GM12878 (cell line): ENCODE results near the gene CORO2B. TPM values are rescaled to one million over a fixed set of nuclear protein-coding genes. Genes with fewer than 3 reads are reported as not detected.

Experiments
- ATAC-seq: fragments of 200-7000 bp; cut with Tn5 transposase; 3 replicates; pipeline ENCODE4 v1.9.1; 2020; ENCODE audit warnings: mild to moderate bottlenecking, moderate library complexity
- BruUV-seq: library from RNA; stranded (reverse); fragments of 400-500 nt; replicated peaks from 2 replicates; lab custom pipeline; 2021; lab: Mats Ljungman, UMichigan
- CTCF ChIA-PET: fragments of 300-600 bp; sonication (Branson Sonifier 250); formaldehyde crosslinking; extraction: SDS; loops from one replicate; lab custom pipeline; 2021; ENCODE audit warnings: inconsistent platforms; lab: Yijun Ruan, JAX
- POLR2A ChIA-PET: fragments of 350-600 bp; formaldehyde crosslinking; extraction: SDS; loops from one replicate; lab custom pipeline; 2021; ENCODE audit warnings: inconsistent platforms; lab: Charles Lee
- RAD21 ChIA-PET: fragments of 300-600 bp; sonication (Branson Sonifier 250); formaldehyde crosslinking; loops from one replicate; lab custom pipeline; 2023; ENCODE audit warnings: antibody characterized with exemption; ENCODE audit not compliant: unreplicated experiment; lab: Charles Lee
- SMC1A ChIA-PET: fragments of 300-600 bp; sonication (Branson Sonifier 250); formaldehyde crosslinking; loops from one replicate; lab custom pipeline; 2023; ENCODE audit not compliant: unreplicated experiment, uncharacterized antibody; lab: Charles Lee
- DNase-seq: peaks from one replicate; pipeline ENCODE4 v3.0.0-alpha.2; 2011; ENCODE audit warnings: low read depth, low spot score
- FAIRE-seq: peaks from 3 replicates; lab custom pipeline; 2011; peaks lifted over from hg19 to GRCh38; lab: Jason Lieb, UNC
- H2AFZ ChIP-seq: 2 replicates; pipeline ENCODE4 v1.6.0; 2011; ENCODE audit warnings: low read depth, low read length, control low read depth; ENCODE audit not compliant: control insufficient read depth
- H3K27ac ChIP-seq: 2 replicates; pipeline ENCODE4 v1.5.1; 2011; ENCODE audit warnings: control low read depth; ENCODE audit not compliant: control insufficient read depth, insufficient read depth
- H3K27me3 ChIP-seq, 2 experiments: replicated peaks in 1 of 2; 2 replicates each; pipeline versions ENCODE4 v1.6.0 to v1.6.1; 2011; ENCODE audit warnings: low read length in 1 of 2; ENCODE audit not compliant: control insufficient read depth in 2 of 2, insufficient read depth in 2 of 2
- H3K36me3 ChIP-seq, 2 experiments: 2 replicates each; pipeline ENCODE4 v1.5.1; 2011; ENCODE audit warnings: low read length in 1 of 2; ENCODE audit not compliant: control insufficient read depth in 2 of 2, insufficient read depth in 2 of 2
- H3K4me1 ChIP-seq: 2 replicates; pipeline ENCODE4 v1.6.1; 2011; ENCODE audit warnings: mild to moderate bottlenecking, low read length, moderate library complexity, mixed read lengths; ENCODE audit not compliant: control insufficient read depth, insufficient read depth
- H3K4me2 ChIP-seq: 2 replicates; pipeline ENCODE4 v1.6.0; 2011; ENCODE audit warnings: control low read depth; ENCODE audit not compliant: control insufficient read depth, insufficient read depth
- H3K4me3 ChIP-seq: fragments of 200-600 bp; sonication (generic); 2 replicates; pipeline ENCODE4 v1.5.1; 2016
- H3K79me2 ChIP-seq: 2 replicates; pipeline ENCODE4 v1.6.0; 2011; ENCODE audit warnings: low read length; ENCODE audit not compliant: control insufficient read depth, insufficient read depth
- H3K9ac ChIP-seq: 2 replicates; pipeline ENCODE4 v1.8.0; 2011; ENCODE audit warnings: low read length, control low read depth, mixed read lengths; ENCODE audit not compliant: control insufficient read depth, insufficient read depth
- H3K9me3 ChIP-seq: replicated peaks from 3 replicates; pipeline ENCODE4 v1.5.1; 2011; ENCODE audit warnings: mild to moderate bottlenecking, low read length; ENCODE audit not compliant: control insufficient read depth, insufficient read depth
- H4K20me1 ChIP-seq: 2 replicates; pipeline ENCODE4 v1.6.0; 2011; ENCODE audit not compliant: control insufficient read depth, insufficient read depth
- BMI1 ChIP-seq: fragments of 450-650 bp; IDR thresholded peaks from 2 replicates; pipeline ENCODE4 v1.6.1; 2016; ENCODE audit warnings: mild to moderate bottlenecking, moderate library complexity, borderline replicate concordance
- HCFC1 ChIP-seq: fragments of 150-350 bp; IDR thresholded peaks from 2 replicates; pipeline ENCODE4 v1.6.1; 2014; ENCODE audit warnings: low read length
- JUNB ChIP-seq: IDR thresholded peaks from 2 replicates; pipeline ENCODE4 v1.6.1; 2016; ENCODE audit warnings: antibody characterized with exemption, mild to moderate bottlenecking
- NFYA ChIP-seq: IDR thresholded peaks from 2 replicates; pipeline ENCODE4 v1.6.1; 2011; ENCODE audit warnings: low read depth, mild to moderate bottlenecking, low read length, improper control_type of control experiment, borderline replicate concordance
- POLR2A ChIP-seq: IDR thresholded peaks from 2 replicates; pipeline ENCODE4 v1.6.1; 2011; ENCODE audit warnings: low read depth, mild to moderate bottlenecking, low read length
- RBBP5 ChIP-seq: fragments of 200-600 bp; sonication (generic); conservative IDR thresholded peaks from 2 replicates; pipeline ENCODE4 v1.6.1; 2016
- RCOR1 ChIP-seq: conservative IDR thresholded peaks from 2 replicates; pipeline ENCODE4 v1.6.1; 2012; ENCODE audit warnings: low read depth, low read length, improper control_type of control experiment
- SIX5 ChIP-seq: IDR thresholded peaks from 2 replicates; pipeline ENCODE4 v1.6.1; 2011; ENCODE audit warnings: mild to moderate bottlenecking, low read depth, low read length, moderate library complexity; ENCODE audit not compliant: severe bottlenecking
- YY1 ChIP-seq: IDR thresholded peaks from 2 replicates; pipeline ENCODE4 v1.6.1; 2011; ENCODE audit warnings: low read depth, mild to moderate bottlenecking, low read length
- WGBS: methylation state at CpG from one replicate; pipeline ENCODE4 v1.1.6; 2016; ENCODE audit warnings: low lambda C conversion rate; ENCODE audit not compliant: insufficient replicate concordance, insufficient coverage; ENCODE audit errors: missing lambda C conversion rate; 5-methylcytosine and 5-hydroxymethylcytosine counted together
- in situ Hi-C: fragments of 300-500 bp; cut with MboI; formaldehyde crosslinking; loops from 9 replicates; pipeline ENCODE4 v1.14.3; 2018; ENCODE audit warnings: mixed read lengths
- intact Hi-C: fragments of 100-400 bp; cut with micrococcal nuclease; formaldehyde crosslinking; loops from one replicate; pipeline ENCODE4 v1.14.2; 2022; ENCODE audit not compliant: unreplicated experiment
- polyA plus RNA-seq, 11 experiments: library from polyadenylated mRNA; depleted of rRNA in 4 of 11; unstranded in 6 of 11; stranded (reverse) in 5 of 11; fragments of >200 nt; fragmentation: Nextera tagmentation in 4 of 11; fragmentation: Illumina TruSeq in 1 of 11; extraction: Ambion mirVana in 4 of 11; extraction: Trizol in 1 of 11; gene quantifications; 1 replicate in 1 of 11; 2 replicates in 10 of 11; pipeline versions ENCODE4 v1.2.1 to v1.2.3, GENCODE V29; 2011 to 2016; ENCODE audit warnings: inconsistent platforms in 2 of 11, missing spikeins in 2 of 11, low read depth in 1 of 11
- total RNA-seq, 4 experiments: library from RNA; depleted of rRNA in 3 of 4; stranded (reverse); fragments of >200 nt in 3 of 4; fragmentation: Illumina TruSeq in 1 of 4; extraction: Trizol in 1 of 4; gene quantifications; 2 replicates each; pipeline versions ENCODE4 v1.2.1 to v1.2.3, GENCODE V29; 2013 to 2021
- TF ChIP-seq, protein P1 (sequence below): fragments of 450-650 bp; IDR thresholded peaks from 2 replicates; pipeline ENCODE4 v1.6.1; 2017; ENCODE audit warnings: mild to moderate bottlenecking, moderate library complexity
- TF ChIP-seq, protein P2 (sequence below): fragments of 450-650 bp; formaldehyde crosslinking; IDR thresholded peaks from 2 replicates; pipeline ENCODE4 v1.5.0; 2022; ENCODE audit warnings: mild to moderate bottlenecking, missing genetic modification characterization

The CORO2B gene
- total and polyA plus RNA-seq, 10 of the 15 experiments (the other 5 are each of a cell fraction or from before 2014, with no cell fraction given): 0.05 to 0.73 (median 0.13) TPM; not detected in 4

DNA sequence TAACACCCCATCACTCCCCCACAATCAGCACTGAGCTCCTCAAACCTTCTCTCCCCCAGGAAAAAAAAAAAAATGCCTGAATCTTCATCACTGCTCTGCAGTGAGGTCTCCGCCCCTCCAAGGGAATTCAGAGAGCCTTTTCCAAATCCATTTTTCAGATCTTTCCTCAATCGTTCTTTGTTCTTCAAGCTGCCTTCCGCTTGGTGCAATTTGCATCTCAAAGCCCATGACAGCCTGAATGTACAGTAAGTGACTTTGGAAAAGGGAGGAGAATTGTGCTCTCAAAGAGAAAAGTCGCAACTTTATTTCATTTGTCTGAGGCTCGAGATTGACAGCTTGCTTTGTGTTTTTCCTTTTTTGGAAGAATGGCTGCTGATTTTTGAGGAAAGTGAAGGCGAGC lies 75.0 kb downstream of the CORO2B start:
- H3K79me2 ChIP-seq: no peaks in the 10 kb centered on the region
- H3K27ac ChIP-seq: no peak overlapping the region
- TF ChIP-seq HCFC1 (no peak), RCOR1 (no peak), SIX5 (no peak), RBBP5 (no peak), NFYA (no peak), POLR2A (no peak), BMI1 (no peak), YY1 (no peak), JUNB (no peak)
- TF ChIP-seq, protein P1, sequence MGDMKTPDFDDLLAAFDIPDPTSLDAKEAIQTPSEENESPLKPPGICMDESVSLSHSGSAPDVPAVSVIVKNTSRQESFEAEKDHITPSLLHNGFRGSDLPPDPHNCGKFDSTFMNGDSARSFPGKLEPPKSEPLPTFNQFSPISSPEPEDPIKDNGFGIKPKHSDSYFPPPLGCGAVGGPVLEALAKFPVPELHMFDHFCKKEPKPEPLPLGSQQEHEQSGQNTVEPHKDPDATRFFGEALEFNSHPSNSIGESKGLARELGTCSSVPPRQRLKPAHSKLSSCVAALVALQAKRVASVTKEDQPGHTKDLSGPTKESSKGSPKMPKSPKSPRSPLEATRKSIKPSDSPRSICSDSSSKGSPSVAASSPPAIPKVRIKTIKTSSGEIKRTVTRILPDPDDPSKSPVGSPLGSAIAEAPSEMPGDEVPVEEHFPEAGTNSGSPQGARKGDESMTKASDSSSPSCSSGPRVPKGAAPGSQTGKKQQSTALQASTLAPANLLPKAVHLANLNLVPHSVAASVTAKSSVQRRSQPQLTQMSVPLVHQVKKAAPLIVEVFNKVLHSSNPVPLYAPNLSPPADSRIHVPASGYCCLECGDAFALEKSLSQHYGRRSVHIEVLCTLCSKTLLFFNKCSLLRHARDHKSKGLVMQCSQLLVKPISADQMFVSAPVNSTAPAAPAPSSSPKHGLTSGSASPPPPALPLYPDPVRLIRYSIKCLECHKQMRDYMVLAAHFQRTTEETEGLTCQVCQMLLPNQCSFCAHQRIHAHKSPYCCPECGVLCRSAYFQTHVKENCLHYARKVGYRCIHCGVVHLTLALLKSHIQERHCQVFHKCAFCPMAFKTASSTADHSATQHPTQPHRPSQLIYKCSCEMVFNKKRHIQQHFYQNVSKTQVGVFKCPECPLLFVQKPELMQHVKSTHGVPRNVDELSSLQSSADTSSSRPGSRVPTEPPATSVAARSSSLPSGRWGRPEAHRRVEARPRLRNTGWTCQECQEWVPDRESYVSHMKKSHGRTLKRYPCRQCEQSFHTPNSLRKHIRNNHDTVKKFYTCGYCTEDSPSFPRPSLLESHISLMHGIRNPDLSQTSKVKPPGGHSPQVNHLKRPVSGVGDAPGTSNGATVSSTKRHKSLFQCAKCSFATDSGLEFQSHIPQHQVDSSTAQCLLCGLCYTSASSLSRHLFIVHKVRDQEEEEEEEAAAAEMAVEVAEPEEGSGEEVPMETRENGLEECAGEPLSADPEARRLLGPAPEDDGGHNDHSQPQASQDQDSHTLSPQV: no peak
- TF ChIP-seq, protein P2, sequence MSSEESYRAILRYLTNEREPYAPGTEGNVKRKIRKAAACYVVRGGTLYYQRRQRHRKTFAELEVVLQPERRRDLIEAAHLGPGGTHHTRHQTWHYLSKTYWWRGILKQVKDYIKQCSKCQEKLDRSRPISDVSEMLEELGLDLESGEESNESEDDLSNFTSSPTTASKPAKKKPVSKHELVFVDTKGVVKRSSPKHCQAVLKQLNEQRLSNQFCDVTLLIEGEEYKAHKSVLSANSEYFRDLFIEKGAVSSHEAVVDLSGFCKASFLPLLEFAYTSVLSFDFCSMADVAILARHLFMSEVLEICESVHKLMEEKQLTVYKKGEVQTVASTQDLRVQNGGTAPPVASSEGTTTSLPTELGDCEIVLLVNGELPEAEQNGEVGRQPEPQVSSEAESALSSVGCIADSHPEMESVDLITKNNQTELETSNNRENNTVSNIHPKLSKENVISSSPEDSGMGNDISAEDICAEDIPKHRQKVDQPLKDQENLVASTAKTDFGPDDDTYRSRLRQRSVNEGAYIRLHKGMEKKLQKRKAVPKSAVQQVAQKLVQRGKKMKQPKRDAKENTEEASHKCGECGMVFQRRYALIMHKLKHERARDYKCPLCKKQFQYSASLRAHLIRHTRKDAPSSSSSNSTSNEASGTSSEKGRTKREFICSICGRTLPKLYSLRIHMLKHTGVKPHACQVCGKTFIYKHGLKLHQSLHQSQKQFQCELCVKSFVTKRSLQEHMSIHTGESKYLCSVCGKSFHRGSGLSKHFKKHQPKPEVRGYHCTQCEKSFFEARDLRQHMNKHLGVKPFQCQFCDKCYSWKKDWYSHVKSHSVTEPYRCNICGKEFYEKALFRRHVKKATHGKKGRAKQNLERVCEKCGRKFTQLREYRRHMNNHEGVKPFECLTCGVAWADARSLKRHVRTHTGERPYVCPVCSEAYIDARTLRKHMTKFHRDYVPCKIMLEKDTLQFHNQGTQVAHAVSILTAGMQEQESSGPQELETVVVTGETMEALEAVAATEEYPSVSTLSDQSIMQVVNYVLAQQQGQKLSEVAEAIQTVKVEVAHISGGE: no peak
- FAIRE-seq (no peak), ATAC-seq (no peak), DNase-seq (no peak)
- no peaks in the 10 kb centered on the region for H3K4me1 ChIP-seq
- WGBS: 17% methylated on average over 6 of the region's 6 CpGs
- BruUV-seq: no TSS peak
- no peak overlapping the region for H3K9ac ChIP-seq
- no peak overlapping the region for H2AFZ ChIP-seq
- intact Hi-C loops (no loop called here), in situ Hi-C loops (no loop called here)
- POLR2A ChIA-PET: no interaction called here
- no peaks in the 10 kb centered on the region for H3K9me3 ChIP-seq
- peaks cover 3% of the 10 kb centered on the region in 2 experiments for H3K27me3 ChIP-seq
- CTCF ChIA-PET: interaction anchor here (0.6 to 5.1 kb wide), 2 partner anchors 21 to 416 kb away, joined by 3 to 33 read pairs; no protein-coding TSS in a partner anchor
- SMC1A ChIA-PET: no interaction called here
- H3K4me2 ChIP-seq: no peak overlapping the region
- no peaks in the 10 kb centered on the region for H4K20me1 ChIP-seq
- RAD21 ChIA-PET: no interaction called here
- no peak overlapping the region for H3K4me3 ChIP-seq
- no peaks in the 10 kb centered on the region for H3K36me3 ChIP-seq
